DOHH2 (cell line): ENCODE results near the gene ROBO1.

Source experiments
- EZH2phosphoT487 ChIP-seq: fragments of 200-600 bp; sonication (generic); IDR thresholded peaks from 2 replicates; pipeline ENCODE4 v1.6.1; 2017; ENCODE audit warnings: borderline replicate concordance, mild to moderate bottlenecking, antibody characterized with exemption, low read length, moderate library complexity, mixed read lengths
- TF ChIP-seq, protein P1 (sequence below): fragments of 200-600 bp; sonication (generic); IDR thresholded peaks from one replicate; pipeline ENCODE4 v1.5.1; 2014; ENCODE audit warnings: antibody characterized with exemption, mild to moderate bottlenecking, low read depth, low read length; ENCODE audit not compliant: poor library complexity, severe bottlenecking

DNA sequence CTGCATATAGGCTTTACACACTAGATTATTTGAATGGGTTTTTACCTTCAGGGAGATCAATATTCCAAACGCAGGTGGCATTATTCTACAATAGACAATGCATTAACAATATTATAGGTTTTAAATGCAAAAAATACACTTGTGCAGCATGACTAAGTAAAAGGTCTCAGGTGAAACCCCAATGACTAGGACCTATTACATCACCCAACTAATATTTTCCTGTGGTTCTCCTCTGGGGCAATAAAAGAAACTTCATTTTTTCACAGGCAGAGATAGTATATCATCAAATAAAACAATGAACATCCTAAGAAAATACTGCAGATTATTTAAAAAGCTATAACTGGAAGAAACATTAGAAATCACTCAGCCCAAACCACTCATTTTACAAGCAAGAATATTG is 375.3 kb downstream of the ROBO1 start:
- TF ChIP-seq, protein P1, sequence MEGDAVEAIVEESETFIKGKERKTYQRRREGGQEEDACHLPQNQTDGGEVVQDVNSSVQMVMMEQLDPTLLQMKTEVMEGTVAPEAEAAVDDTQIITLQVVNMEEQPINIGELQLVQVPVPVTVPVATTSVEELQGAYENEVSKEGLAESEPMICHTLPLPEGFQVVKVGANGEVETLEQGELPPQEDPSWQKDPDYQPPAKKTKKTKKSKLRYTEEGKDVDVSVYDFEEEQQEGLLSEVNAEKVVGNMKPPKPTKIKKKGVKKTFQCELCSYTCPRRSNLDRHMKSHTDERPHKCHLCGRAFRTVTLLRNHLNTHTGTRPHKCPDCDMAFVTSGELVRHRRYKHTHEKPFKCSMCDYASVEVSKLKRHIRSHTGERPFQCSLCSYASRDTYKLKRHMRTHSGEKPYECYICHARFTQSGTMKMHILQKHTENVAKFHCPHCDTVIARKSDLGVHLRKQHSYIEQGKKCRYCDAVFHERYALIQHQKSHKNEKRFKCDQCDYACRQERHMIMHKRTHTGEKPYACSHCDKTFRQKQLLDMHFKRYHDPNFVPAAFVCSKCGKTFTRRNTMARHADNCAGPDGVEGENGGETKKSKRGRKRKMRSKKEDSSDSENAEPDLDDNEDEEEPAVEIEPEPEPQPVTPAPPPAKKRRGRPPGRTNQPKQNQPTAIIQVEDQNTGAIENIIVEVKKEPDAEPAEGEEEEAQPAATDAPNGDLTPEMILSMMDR, result no peak
- TF ChIP-seq EZH2phosphoT487, result no peak
